Measurements from ENCODE around the gene XRN2. TPM values are rescaled to one million over a fixed set of nuclear protein-coding genes. Genes with fewer than 3 reads are reported as not detected.

XRN2 gene
- total RNA-seq, 2 experiments from 2014 or later, result 68.0 to 70.4 TPM

DNA sequence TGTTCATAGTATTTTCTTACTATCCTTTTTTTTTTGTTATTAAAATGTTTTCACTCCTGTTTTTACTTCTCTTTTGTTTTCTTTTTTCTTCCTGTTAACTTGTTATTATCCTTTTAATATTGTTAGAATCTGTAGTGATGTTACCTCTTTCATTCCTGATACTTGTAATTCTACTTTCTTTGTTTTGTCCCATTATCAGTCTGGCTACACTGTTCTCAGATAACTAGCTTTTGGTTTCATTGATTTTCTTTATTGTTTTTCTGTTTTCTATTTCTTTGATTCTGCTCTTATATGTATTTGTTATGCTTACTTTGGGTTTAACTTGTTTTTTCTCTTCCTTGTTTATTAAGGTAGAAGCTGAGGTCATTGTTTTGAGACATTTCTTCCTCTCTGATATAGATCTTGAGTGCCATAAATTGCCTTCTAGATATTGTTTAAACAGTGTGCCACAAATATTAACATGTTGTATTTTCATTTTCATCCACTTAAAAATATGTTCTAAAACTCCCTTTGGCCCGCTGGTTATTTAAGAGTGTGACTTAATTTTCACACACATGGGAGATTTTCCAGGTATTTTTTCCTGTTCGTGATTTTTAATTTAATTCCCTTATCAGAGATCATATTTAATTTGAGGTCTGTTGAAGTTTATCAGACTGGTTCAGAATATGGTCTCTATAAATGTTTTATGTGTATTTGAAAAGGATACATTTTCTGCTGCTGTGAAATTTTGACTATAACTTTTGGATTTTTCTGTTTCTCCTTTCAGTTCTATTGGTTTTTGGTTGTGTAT lies 6.7 kb downstream of the XRN2 start:
- CTCF ChIA-PET, result no interaction called here
- Mint-ChIP-seq H3K4me3 (no peak overlapping the region), H3K4me1 (peaks cover 58% of the 10 kb centered on the region), H3K27me3 (no peaks in the 10 kb centered on the region), H3K27ac (no peak overlapping the region), H3K9me3 (peaks cover 4% of the 10 kb centered on the region), H3K36me3 (ENCODE audit: low read depth) (peaks cover 54% of the 10 kb centered on the region)
- no peak for DNase-seq
- POLR2A ChIA-PET, result no interaction called here

DNA sequence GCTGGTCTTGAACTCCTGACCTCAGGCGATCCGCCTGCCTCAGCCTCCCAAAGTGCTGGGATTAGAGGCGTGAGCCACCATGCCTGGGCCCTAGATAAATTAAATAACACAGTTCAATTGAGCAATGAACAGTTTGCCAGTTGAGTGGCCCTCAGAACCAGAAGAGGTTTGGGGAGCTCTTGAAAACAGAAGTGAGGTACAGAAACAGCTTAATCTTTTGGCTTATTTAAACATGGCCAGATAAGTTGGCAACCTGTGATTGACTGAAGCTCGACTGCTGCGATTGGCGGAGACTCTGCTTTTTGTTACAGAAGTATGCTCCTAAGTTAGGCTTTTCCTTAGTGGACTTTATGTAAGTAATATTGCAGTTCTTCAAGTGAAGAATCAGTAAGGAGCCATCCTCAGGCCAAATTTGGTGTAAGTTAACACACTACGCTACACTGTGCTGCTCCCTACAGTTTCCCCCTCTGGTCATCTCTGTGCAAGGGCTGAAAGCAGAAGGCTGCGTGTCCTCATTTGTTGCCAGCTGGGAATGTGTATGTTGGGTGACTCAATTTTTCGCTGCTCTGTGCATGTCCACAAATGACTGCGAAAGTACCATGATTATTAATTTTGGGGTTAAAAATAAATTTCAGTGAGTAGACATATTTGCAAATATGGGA lies 9.8 kb downstream of the XRN2 start:
- Mint-ChIP-seq H3K27ac (no peak overlapping the region), H3K9me3 (peaks cover 4% of the 10 kb centered on the region), H3K36me3 (ENCODE audit: low read depth) (peaks cover 43% of the 10 kb centered on the region), H3K4me1 (peaks cover 60% of the 10 kb centered on the region), H3K4me3 (no peak overlapping the region), H3K27me3 (no peaks in the 10 kb centered on the region)
- ChIA-PET POLR2A (interaction anchor here (0.9 to 1.6 kb wide), 3 partner anchors 10 to 17 kb away, joined by 3 to 5 read pairs (median 4); partner anchors contain the start of gene XRN2), CTCF (no interaction called here)
- no peak for DNase-seq

DNA sequence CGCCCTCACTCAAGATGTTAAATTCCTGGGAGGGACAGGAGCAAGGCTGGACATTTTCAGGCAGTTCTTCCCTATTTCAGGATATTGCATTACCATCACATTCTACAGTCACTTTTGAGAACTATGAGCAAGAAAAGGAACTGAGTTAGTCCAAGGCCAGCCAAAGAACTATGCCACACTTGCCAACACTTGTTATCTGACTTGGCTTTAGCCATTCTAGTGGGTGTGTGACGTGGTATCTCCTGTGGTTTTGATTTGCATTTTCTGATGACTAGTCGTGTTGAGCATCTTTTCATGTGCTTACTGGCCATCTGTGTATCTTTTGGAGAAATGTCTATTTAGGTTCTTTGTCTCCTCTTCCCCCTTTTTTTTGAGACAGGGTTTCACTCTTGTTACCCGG lies 12.0 kb downstream of the XRN2 start:
- no peak overlapping the region for H3K4me3 Mint-ChIP-seq
- no peaks in the 10 kb centered on the region for H3K27me3 Mint-ChIP-seq
- POLR2A ChIA-PET, result no interaction called here
- CTCF ChIA-PET, result interaction anchor here (2.0 kb wide), 1 partner anchor 79 kb away, joined by 4 read pairs; no protein-coding TSS in a partner anchor
- no peaks in the 10 kb centered on the region for H3K9me3 Mint-ChIP-seq
- DNase-seq, result peak; percentile 21
- H3K4me1 Mint-ChIP-seq, result peaks cover 41% of the 10 kb centered on the region
- no peak overlapping the region for H3K27ac Mint-ChIP-seq
- peaks cover 29% of the 10 kb centered on the region for H3K36me3 Mint-ChIP-seq (ENCODE audit: low read depth)

DNA sequence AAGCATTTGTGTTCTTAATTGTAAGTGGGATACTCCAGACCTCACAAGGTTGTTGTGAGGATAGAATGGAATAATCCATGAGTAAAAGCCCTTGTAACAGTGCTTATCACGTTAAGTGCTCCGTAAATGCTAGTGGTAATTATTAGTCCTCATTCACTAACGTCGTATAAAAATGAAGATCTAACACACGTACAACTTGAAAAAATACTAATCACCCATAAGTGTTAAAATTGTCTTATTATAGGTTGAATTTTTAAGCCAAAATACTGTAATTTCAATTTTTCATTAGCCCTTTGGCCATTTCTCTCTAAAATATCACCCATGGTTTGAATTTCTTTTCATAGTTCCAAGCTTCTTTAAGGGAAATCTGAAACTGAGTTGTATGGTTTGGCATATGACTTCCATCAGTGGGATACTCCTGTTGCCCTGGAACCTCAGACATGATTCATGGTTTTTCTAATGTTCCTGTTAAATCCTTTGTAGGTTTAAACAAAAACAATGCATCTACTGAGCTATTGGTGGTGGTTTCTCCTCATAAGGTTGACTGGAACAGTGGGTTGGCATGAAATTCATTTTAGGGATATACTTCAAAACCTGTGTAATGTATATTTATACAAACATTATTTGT lies 19.1 kb downstream of the XRN2 start:
- Mint-ChIP-seq H3K36me3 (ENCODE audit: low read depth) (peaks cover 48% of the 10 kb centered on the region), H3K27me3 (no peaks in the 10 kb centered on the region), H3K9me3 (peaks cover 5% of the 10 kb centered on the region), H3K4me3 (no peak overlapping the region), H3K4me1 (peaks cover 42% of the 10 kb centered on the region), H3K27ac (no peak overlapping the region)
- POLR2A ChIA-PET, result interaction anchor here (3.5 kb wide), 1 partner anchor 17 kb away, joined by 21 read pairs; the partner anchor contains the start of gene XRN2
- CTCF ChIA-PET, result no interaction called here
- DNase-seq, result no peak

DNA sequence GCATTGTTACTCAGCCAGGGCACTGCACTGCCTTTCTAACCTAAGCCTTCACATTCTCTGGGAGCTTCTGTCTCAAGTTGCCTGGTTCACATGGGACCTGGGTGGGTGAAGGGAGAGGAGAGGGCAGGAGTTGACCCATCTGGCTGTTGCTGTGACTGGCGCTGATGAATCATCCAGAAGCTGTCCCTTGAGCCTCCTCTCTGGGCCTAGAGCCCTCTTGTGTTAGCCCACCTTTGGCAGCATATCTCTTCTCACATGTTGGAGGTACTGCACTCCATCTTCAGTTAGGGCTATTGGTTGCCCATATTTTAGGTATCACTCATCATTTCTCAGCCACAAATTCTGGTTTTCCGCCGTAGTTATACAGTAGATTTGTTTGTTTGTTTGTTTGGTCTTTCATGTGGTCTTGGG lies 19.8 kb downstream of the XRN2 start:
- Mint-ChIP-seq H3K27ac (no peak overlapping the region), H3K4me3 (no peak overlapping the region), H3K36me3 (ENCODE audit: low read depth) (peaks cover 45% of the 10 kb centered on the region), H3K27me3 (no peaks in the 10 kb centered on the region), H3K4me1 (peaks cover 40% of the 10 kb centered on the region), H3K9me3 (peaks cover 5% of the 10 kb centered on the region)
- no peak for DNase-seq
- POLR2A ChIA-PET, result interaction anchor here (1.5 to 3.5 kb wide), 2 partner anchors 9 to 18 kb away, joined by 3 to 21 read pairs; partner anchors contain the start of gene XRN2
- CTCF ChIA-PET, result interaction anchor here (2.4 kb wide), 1 partner anchor 87 kb away, joined by 10 read pairs; no protein-coding TSS in a partner anchor

DNA sequence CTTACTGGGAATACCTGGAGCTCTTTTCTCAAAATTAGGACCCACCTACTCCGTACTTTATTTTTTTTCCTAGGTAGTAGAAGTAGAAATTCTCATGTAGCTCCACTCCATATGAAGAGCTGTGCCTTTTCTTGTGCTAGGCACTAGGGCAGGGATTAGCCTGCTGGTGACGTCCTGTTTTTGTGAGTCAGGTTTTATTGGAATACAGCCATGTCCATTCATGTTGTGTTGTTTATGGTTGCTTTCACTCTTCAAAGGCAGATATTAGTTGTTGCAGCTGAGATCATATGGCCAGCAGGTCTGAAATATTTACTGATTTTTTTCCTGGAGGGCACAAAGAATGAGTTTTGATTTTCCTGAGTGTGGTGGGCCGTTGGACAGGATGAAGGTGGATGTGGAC lies 20.5 kb downstream of the XRN2 start:
- no peak for DNase-seq
- POLR2A ChIA-PET, result interaction anchor here (1.3 to 3.5 kb wide), 3 partner anchors 10 to 19 kb away, joined by 3 to 21 read pairs (median 3); partner anchors contain the start of gene XRN2
- Mint-ChIP-seq H3K4me3 (no peak overlapping the region), H3K27ac (no peak overlapping the region), H3K36me3 (ENCODE audit: low read depth) (peaks cover 51% of the 10 kb centered on the region), H3K27me3 (no peaks in the 10 kb centered on the region), H3K4me1 (peaks cover 40% of the 10 kb centered on the region), H3K9me3 (peaks cover 5% of the 10 kb centered on the region)
- CTCF ChIA-PET, result interaction anchor here (0.5 to 2.4 kb wide), 2 partner anchors 88 to 255 kb away, joined by 3 to 10 read pairs; no protein-coding TSS in a partner anchor

DNA sequence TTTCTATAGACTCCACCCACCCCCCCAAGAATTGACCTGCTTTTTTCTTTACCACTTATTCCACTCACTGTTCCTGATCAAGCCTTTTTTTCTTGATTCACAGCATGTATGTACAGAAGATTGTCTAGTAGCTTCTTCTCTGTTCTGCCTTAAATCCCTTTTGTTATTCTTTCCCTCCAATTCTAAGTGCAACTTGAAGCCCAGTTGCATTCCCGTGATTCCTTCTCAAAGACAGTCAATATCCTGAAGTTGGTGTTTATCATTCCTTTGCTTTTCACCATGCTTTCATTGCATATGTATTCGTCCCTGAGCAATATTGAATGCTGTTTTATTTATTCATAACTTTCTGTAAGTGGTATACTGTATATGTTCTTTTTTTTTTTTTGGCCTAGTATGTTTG lies 21.0 kb downstream of the XRN2 start:
- peaks cover 40% of the 10 kb centered on the region for H3K4me1 Mint-ChIP-seq
- H3K36me3 Mint-ChIP-seq (ENCODE audit: low read depth), result peaks cover 49% of the 10 kb centered on the region
- peaks cover 5% of the 10 kb centered on the region for H3K9me3 Mint-ChIP-seq
- POLR2A ChIA-PET, result interaction anchor here (1.3 to 3.5 kb wide), 3 partner anchors 9 to 19 kb away, joined by 3 to 21 read pairs (median 3); partner anchors contain the start of gene XRN2
- H3K27ac Mint-ChIP-seq, result no peak overlapping the region
- DNase-seq, result no peak
- H3K27me3 Mint-ChIP-seq, result no peaks in the 10 kb centered on the region
- H3K4me3 Mint-ChIP-seq, result no peak overlapping the region
- CTCF ChIA-PET, result interaction anchor here (0.5 to 2.4 kb wide), 4 partner anchors 20 to 254 kb away, joined by 3 to 10 read pairs (median 3); no protein-coding TSS in a partner anchor

DNA sequence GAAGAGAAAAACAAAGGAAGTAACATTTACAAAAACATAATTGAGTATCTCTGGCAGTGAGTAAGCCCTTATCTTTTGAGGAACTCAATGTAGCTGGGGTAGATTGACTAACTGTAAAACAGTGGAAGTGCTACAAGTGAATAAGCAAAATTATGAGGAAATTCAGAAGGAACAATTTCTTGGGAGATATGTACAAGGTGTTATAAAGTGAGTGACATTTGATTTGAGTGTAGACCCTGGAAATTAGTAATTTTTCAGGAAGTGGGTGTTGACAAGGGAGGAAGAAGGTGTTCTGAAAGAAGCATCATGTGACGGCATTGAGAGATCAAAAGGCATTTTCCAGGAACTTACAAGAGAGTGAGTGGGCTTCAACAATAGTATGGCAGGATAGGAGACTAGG lies 22.2 kb downstream of the XRN2 start:
- Mint-ChIP-seq H3K27ac (peak overlapping the region; percentile 27), H3K27me3 (no peaks in the 10 kb centered on the region), H3K4me3 (no peak overlapping the region), H3K9me3 (peaks cover 5% of the 10 kb centered on the region), H3K4me1 (peaks cover 40% of the 10 kb centered on the region), H3K36me3 (ENCODE audit: low read depth) (peaks cover 50% of the 10 kb centered on the region)
- DNase-seq, result no peak
- CTCF ChIA-PET, result interaction anchor here (0.9 to 2.4 kb wide), 4 partner anchors 11 to 89 kb away, joined by 3 to 10 read pairs (median 3); no protein-coding TSS in a partner anchor
- POLR2A ChIA-PET, result interaction anchor here (3.5 kb wide), 1 partner anchor 21 kb away, joined by 21 read pairs; the partner anchor contains the start of gene XRN2

DNA sequence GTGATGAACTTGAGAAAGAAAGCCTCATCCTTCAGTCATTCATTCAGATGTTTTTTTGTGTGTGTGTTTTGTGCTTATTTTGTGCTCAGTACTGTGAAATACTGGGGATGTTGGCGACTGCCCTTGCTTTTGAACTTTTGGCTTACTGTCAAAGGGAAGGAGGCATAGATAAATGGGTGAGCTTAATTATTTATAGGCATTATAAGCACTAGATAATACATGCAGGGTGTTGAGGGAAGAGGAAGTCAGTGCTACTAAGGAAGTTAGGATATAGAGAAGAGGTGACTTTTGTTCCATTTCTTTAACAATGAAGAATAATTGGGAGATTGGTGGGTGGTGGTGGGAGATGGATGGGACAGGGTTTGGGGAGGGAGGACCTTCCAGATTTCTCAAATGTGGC lies 23.6 kb downstream of the XRN2 start:
- POLR2A ChIA-PET, result interaction anchor here (0.7 to 0.9 kb wide), 2 partner anchors 23 to 36 kb away, joined by 3 read pairs; partner anchors contain the start of gene XRN2
- CTCF ChIA-PET, result no interaction called here
- Mint-ChIP-seq H3K27ac (no peak overlapping the region), H3K9me3 (no peaks in the 10 kb centered on the region), H3K27me3 (no peaks in the 10 kb centered on the region), H3K36me3 (ENCODE audit: low read depth) (peaks cover 47% of the 10 kb centered on the region), H3K4me1 (peaks cover 40% of the 10 kb centered on the region), H3K4me3 (no peak overlapping the region)
- DNase-seq, result no peak

DNA sequence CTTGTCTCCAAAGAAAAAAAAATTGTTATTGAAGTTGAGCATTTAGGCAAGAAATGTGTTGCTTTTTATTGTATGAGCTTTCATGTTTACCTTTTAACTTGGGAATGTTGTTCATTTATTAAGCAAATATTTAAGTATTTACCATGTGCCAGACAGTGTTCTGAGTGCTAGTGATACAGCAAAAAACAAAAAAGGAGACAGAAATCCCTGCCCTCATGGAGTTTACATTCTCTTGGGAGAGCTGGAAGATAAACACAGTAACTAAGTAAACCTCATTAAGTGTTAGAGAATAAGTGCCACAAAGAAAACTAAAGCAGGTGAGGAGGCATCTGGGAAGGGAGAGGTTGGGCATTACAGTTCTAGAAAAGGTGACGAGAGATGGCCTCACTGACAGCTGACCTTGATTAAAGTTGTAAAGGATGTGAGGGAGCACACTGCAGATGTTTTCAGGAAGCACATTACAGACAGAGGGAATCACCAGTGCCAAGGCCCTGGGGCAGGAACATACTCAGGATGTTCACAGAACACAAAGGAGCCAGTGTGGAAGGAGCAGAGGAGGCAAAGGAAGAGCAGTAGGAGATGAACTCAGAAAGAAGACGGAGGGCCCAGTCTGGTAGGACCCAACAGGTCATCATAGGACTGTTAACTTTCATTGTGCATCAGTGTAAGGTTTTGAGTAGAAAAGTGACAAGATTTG lies 33.5 kb downstream of the XRN2 start:
- Mint-ChIP-seq H3K4me1 (no peaks in the 10 kb centered on the region), H3K27me3 (no peaks in the 10 kb centered on the region), H3K27ac (no peak overlapping the region), H3K36me3 (ENCODE audit: low read depth) (peaks cover 84% of the 10 kb centered on the region), H3K4me3 (no peak overlapping the region), H3K9me3 (no peaks in the 10 kb centered on the region)
- ChIA-PET CTCF (interaction anchor here (1.1 kb wide), 1 partner anchor 12 kb away, joined by 3 read pairs; no protein-coding TSS in a partner anchor), POLR2A (no interaction called here)
- DNase-seq, result no peak

DNA sequence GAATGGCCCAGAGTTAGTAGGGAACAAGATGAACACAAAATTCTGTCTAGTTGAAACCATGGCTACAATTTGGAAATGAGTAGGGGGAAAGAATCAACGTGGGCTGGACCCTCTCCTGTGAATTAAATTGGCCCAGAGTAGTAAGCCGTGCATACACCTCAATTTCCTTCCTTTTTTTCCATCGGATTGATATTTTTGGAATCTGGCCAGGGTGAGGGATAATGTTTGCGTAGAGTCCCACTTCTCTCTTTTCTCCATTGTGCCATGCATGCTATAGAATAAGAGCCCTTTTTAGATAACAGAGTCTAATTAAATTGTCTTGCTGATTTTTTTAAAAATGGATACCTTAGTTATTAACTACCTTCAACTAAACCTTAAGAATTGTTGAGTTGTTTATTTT lies 35.2 kb downstream of the XRN2 start:
- ChIA-PET POLR2A (no interaction called here), CTCF (no interaction called here)
- Mint-ChIP-seq H3K36me3 (ENCODE audit: low read depth) (peaks cover 76% of the 10 kb centered on the region), H3K4me3 (no peak overlapping the region), H3K9me3 (no peaks in the 10 kb centered on the region), H3K27me3 (no peaks in the 10 kb centered on the region), H3K4me1 (no peaks in the 10 kb centered on the region), H3K27ac (no peak overlapping the region)
- DNase-seq, result no peak

DNA sequence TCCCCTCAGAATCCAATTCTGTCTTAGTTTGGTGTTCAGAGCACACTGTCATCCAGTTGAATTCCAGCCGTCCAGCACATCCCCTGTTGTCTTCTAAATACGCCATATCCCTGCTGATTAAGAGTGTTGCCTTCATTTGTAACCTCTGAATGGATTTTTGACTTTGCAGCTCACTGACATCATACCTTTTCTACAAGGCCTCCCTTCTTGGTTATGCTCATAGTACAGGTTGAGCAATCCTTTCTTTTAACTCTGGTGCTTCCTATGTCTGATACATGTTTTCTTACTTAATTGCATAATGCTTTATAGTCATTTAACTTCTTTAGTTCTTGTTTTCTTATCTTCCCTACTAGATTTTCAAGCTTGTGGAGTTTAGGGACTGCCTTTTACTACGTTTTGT lies 36.4 kb downstream of the XRN2 start:
- Mint-ChIP-seq H3K36me3 (ENCODE audit: low read depth) (peaks cover 70% of the 10 kb centered on the region), H3K27me3 (no peaks in the 10 kb centered on the region), H3K4me1 (no peaks in the 10 kb centered on the region), H3K4me3 (no peak overlapping the region), H3K9me3 (no peaks in the 10 kb centered on the region), H3K27ac (no peak overlapping the region)
- no peak for DNase-seq
- ChIA-PET POLR2A (no interaction called here), CTCF (no interaction called here)
